ENCODE measurements around the gene MEF2A. TPM values are rescaled to one million over a fixed set of nuclear protein-coding genes. Genes with fewer than 3 reads are reported as not detected.

The MEF2A gene
- total and polyA plus RNA-seq, 9 of the 15 experiments (the other 6 are each of a cell fraction or from before 2014, with no cell fraction given) = 1.6 to 18.7 (median 8.7) TPM

- in situ Hi-C loops (cut with MboI) (no loop called here), intact Hi-C loops (cut with micrococcal nuclease) (no loop called here)
- no peaks in the 10 kb centered on the region for H3K9me3 ChIP-seq (replicated peaks; ENCODE audit: control insufficient read depth, insufficient read depth, low read depth, low read length)
- H3K4me3 ChIP-seq = no peak overlapping the region
- no peaks in the 10 kb centered on the region for H3K79me2 ChIP-seq (ENCODE audit: control insufficient read depth, insufficient read depth, low read length)
- H3K36me3 ChIP-seq (ENCODE audit: control insufficient read depth, insufficient read depth, low read length) = no peaks in the 10 kb centered on the region
- H4K20me1 ChIP-seq (replicated peaks; ENCODE audit: control insufficient read depth, insufficient read depth, low read length) = no peaks in the 10 kb centered on the region; the same call in 1 of the 2 replicates
- DNase-seq (ENCODE audit: extremely low read depth in 1 of 4, low spot score in 3 of 4) (no peak), ATAC-seq (no peak), FAIRE-seq (no peak)
- ChIA-PET POLR2A (no interaction called here), CTCF (ENCODE audit: low intra/inter-chr PET ratio) (no interaction called here)
- no peak overlapping the region for H3K27ac ChIP-seq (ENCODE audit: extremely low read depth, low read depth, low read length)
- TF ChIP-seq KDM5B (IDR thresholded peaks at IDR 0.05; ENCODE audit: insufficient replicate concordance, low read depth, low read length) = no peak
- TF ChIP-seq MAFG (tag; conservative IDR thresholded peaks at IDR 0.05) = no peak
- TF ChIP-seq C11orf30 (IDR thresholded peaks at IDR 0.05; ENCODE audit: low read depth) = no peak
- no peak for TF ChIP-seq CBX5 (IDR thresholded peaks at IDR 0.05; ENCODE audit: borderline replicate concordance, low read depth)
- TF ChIP-seq ZEB2 (IDR thresholded peaks at IDR 0.05) = no peak
- TF ChIP-seq PBX2 (CRISPR knock-in tag; IDR thresholded peaks at IDR 0.05; ENCODE audit: low read depth) = no peak
- TF ChIP-seq PBX2 (tag; conservative IDR thresholded peaks at IDR 0.05; ENCODE audit: low read depth) = no peak
- no peak for TF ChIP-seq FOXA3 (CRISPR knock-in tag; conservative IDR thresholded peaks at IDR 0.05 in 1 of 2, IDR thresholded peaks at IDR 0.05 in 1 of 2)
- TF ChIP-seq DDX20 (tag; IDR thresholded peaks at IDR 0.05; ENCODE audit: low read depth) = no peak
- TF ChIP-seq NONO (IDR thresholded peaks at IDR 0.05; ENCODE audit: low read depth in 2 of 2, low read length in 1 of 2) = no peak
- TF ChIP-seq ARID2 (IDR thresholded peaks at IDR 0.05) = no peak
- TF ChIP-seq, protein P1, sequence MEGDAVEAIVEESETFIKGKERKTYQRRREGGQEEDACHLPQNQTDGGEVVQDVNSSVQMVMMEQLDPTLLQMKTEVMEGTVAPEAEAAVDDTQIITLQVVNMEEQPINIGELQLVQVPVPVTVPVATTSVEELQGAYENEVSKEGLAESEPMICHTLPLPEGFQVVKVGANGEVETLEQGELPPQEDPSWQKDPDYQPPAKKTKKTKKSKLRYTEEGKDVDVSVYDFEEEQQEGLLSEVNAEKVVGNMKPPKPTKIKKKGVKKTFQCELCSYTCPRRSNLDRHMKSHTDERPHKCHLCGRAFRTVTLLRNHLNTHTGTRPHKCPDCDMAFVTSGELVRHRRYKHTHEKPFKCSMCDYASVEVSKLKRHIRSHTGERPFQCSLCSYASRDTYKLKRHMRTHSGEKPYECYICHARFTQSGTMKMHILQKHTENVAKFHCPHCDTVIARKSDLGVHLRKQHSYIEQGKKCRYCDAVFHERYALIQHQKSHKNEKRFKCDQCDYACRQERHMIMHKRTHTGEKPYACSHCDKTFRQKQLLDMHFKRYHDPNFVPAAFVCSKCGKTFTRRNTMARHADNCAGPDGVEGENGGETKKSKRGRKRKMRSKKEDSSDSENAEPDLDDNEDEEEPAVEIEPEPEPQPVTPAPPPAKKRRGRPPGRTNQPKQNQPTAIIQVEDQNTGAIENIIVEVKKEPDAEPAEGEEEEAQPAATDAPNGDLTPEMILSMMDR (IDR thresholded peaks at IDR 0.05 in 2 of 3, conservative IDR thresholded peaks at IDR 0.05 in 1 of 3; ENCODE audit: insufficient read depth in 2 of 3, low read depth in 1 of 3, low read length in 3 of 3) = no peak
- H3K4me2 ChIP-seq (ENCODE audit: insufficient read depth, low read length) = no peak overlapping the region
- BruUV-seq (replicated peaks) = no TSS peak
- H3K4me1 ChIP-seq (replicated peaks in 1 of 2; ENCODE audit: control insufficient read depth in 2 of 2, insufficient read depth in 2 of 2, low read length in 2 of 2) = no peaks in the 10 kb centered on the region
- WGBS (ENCODE audit: insufficient coverage, low coverage, missing lambda C conversion rate) = 0% methylated on average over 2 of the region's 2 CpGs
- peaks cover 0 to 11% of the 10 kb centered on the region in 2 experiments; a peak in 2 of 5 replicates for H3K27me3 ChIP-seq (ENCODE audit: control insufficient read depth in 2 of 2, insufficient read depth in 2 of 2, low read length in 2 of 2)
- H3K9me1 ChIP-seq (ENCODE audit: control insufficient read depth, insufficient read depth, low read length) = no peaks in the 10 kb centered on the region
- H2AFZ ChIP-seq (ENCODE audit: low read depth, low read length) = no peak overlapping the region
- no peak overlapping the region for H3K9ac ChIP-seq (ENCODE audit: insufficient read depth in 1 of 2, low read depth in 2 of 2, low read length in 2 of 2)
Observed at GRCh38 chr15:99763827-99764226, 198.0 kb downstream of the MEF2A start.

Data from K562 (cell line).